NCI-H69 (cell line): ENCODE measurements around the gene KSR2.
A peak's percentile ranks its signal among the peaks of the same experiment; 100 is the strongest.

Experiments used
- DNase-seq: peaks from one replicate; lab custom pipeline; 2025; lab: John Stamatoyannopoulos, UW

Gene KSR2

DNA sequence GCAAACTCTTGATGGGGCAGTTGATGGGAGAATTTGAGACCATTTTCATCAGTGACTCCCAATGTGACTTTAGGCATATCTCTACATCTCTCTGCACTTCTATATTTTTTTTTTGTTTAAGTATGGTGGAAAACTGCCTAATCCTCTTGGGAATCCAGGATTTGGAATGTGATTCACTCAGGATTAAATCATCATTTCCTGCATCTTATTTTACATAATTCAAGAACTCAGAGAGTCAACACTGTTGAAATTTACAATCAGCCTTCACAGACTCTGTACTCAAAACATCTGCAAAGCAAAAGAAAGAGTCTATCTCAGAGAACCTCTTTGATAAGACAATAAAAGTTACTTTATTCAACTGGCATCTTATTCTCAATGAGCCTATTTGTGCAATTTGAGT is 346.7 kb downstream of the KSR2 start:
- DNase-seq, result no peak

DNA sequence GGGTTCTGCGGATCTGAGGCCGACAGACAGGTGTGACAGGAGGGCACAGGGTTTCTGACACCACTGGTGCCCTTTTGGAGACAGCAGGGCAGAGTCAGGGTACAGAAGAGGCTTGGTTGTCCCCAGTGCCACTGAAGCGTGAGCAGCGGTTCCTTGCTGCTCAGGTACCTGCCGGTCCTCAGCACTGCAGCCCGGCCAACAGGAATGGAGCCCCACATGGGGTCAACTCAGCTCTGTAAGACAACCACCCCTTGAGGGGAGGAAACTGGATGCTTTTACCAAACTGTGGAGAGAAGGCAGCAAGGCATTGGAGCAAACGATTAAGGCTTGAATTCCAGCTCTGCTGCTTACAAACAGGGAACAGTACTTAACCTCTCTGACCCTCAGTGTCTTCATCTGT is 361.0 kb downstream of the KSR2 start:
- no peak for DNase-seq

DNA sequence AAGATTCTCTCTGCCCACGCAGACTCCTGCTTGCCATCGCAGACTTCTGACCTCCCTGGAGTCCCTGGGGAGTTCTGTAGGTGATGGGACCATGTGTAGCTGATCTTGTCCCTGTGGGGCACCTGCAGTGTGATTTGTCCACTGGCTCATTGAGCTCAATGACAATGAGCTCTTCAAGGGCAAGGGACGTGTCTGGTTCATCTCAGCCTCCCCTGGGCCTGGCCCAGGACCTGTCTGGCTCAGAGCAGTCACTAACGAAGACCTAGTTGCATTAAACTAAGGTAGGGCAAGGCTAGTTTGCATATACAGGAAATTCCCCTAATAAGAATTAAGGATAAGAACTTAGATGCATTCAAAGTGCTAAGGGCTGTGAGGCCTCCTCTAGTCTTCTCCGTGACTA is 361.8 kb downstream of the KSR2 start:
- no peak for DNase-seq

DNA sequence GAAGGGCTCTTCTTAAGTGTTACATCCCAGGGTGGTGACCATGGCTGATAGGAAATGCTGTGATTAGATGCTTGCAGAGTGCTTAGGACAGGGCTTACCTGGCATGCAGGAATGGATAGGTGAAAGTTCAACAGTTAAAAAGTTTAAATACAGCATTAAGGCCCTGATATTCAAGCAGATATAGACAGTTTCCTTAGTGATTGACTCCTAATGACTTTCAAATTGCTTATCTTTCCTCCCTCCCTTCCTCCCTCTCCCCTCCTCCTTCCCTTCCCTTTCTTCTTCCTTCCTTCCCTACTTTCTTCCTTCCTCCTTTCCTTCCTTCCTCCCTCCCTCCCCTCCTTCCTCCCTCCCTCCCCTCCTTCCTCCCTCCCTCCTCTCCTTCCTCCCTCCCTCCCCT is 362.8 kb downstream of the KSR2 start:
- no peak for DNase-seq

DNA sequence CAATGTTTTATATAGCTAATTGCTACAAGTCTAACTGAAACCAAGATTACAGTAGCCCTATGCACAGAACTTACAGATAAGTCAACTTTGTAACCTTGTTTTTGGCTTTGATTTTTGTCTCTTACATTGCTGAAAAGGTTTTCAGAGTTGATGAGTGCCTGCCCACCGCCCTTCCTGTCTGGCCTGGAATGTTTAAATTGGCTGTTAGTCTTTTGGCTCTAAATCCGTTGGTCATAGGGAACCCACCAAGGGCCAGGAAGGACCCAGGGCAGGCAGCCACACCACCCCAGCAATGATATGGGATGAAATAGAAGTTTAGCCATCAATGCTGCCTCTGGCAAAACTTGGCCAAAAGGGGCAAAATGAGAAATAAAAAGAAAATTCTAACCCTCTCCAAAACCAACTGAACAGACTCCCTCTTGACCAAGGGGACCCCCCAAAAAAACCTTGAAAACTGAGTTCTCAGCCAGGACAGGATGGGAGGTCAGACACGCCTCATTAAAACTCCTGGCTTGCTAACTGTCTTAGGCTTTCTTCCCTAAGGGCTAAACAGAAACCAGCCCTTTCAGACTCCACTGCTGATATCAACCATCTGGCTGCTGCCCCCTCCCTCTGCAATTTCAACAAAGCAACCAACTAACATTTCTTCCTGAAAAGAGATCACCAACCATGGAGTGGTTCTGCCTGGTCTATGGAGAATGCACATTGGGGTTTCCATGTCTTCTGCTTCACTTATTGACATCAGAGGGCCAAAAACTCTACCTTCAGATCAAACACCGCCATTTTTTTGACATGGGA is 365.3 kb downstream of the KSR2 start:
- peak; percentile 95 for DNase-seq

DNA sequence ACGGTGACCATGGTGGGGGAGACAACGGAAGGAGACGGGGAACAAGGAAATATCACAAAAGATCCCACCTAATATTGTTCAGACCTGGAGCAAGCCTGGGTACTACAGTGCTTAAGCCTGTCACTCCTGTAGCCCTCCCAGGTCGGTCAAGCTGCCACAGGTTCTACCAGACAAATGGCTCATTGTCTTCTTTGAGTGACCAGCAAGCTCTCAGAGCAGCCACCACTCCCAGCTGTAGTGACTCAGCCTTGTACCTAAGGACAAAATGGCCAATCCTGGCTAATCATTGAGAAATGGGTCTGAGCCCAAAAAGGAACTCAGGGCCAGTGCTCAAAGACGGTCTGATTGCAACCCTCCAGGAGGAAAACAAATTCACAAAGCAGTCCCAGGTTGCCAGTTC is 368.9 kb downstream of the KSR2 start:
- no peak for DNase-seq

DNA sequence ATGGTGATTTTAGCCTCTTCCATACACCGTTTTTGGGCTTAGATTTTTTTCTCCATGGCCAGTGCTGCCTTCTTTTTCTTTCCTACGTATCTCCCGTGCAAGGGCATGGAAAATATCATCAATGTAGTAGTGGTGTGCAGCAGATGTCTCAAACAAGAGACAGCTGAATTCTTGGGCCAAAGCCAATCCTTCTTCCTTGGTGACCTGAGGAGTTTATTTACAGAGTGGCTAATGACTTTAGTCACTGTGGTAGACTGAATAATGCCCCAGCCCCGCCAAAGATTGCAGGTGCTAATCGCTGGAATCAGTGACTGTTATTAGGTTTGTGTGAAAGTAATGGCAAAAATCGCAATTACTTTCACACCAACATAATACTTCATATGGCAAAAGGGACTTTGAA is 371.8 kb downstream of the KSR2 start:
- peak; percentile 98 for DNase-seq

DNA sequence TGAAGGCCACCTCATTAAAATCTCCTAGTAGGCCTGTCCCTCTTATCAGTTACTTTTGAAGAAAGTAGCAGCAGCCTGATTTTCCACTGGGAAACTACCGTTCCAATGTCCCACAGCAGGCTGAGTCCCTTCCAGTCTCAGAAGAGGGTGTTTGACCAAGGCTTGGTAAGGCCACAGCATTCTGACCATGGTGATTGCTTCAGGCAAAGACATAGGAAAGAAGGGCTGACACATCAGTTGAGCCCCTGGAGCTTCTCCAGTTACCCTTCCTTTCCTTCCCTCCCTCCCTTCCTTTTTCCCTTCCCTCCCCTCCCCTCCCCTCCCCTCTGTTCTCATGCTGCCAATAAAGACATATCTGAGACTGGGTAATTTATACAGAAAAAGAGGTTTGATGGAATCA is 373.0 kb downstream of the KSR2 start:
- peak; percentile 40 for DNase-seq

DNA sequence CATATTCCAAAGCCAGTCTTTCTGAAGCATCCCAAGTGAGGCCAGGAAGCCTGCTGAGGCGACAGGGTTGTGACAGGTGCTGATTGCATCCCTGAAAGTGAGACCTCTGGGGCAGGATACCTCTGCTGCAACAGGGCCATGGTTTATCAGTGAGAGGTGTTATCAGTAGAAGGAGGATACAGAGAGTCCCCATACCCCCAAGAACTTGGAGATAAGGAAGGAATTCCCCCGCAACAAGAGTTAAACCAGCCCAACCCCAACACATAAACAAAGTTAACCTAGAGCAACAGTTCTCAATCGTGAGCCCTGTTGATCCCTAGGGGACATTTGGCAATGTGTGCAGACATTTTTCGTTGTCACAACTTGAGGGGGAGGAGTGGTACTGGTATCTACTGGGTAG is 374.3 kb downstream of the KSR2 start:
- no peak for DNase-seq

DNA sequence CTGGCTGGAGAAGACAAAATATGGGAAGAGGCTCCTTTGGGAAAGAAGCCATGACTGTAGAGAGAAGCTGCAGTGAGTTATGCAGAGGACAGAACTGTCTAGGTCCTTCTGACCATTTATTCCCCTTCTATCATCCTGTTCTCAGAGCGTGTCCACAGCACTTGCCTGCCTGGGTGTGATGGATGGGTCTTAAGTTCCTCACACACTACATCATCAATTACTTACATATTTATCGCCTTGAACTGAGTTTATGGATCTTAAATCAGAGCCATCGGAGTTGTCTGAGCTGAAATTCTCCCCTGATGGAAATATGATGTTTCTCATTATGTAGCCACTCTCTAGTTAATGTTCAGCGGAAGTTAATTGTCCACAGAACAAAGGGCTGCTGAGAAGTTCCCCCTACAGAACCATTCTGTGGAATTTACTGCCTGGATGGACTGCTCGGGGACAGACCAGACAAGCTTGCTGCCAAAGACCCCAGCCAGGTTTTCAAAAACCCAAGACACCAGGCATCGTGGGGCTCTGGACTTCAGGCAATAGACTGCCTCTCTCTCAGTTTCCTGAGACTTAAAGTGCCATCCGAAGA is 374.9 kb downstream of the KSR2 start:
- no peak for DNase-seq

DNA sequence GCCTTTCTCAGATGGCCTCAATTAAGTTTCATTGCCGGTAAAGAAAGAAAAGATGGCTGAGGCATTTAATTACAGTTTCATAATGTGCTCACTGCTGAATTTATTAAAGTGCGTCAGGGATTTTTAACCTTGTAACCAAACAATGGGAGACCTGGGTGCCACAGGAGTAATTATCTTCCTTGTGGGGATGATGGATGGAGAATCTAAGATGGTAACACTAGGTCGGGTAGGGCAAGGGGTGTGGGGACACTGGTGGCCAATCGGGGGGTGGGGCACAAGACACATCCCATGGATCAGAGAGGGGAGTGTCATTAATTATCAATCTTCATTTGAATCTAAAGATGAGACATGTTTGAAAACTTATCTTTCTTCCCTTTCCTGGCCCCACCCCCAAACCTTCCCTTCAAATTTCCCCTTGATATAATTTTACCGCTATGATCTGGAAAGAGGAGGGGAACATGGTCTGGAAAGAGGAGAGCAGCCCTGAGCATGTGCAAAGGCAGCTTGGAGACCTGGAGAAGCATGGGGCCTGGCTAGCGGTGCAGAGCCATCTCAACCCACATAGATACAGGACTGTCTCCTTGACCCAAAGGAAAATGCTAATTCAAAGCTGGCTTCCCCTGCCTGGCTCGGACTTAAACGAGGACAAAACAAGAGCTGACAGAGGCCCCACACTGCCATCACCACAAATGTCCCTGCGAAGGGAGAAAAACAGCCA is 376.0 kb downstream of the KSR2 start:
- DNase-seq, result peak; percentile 90

DNA sequence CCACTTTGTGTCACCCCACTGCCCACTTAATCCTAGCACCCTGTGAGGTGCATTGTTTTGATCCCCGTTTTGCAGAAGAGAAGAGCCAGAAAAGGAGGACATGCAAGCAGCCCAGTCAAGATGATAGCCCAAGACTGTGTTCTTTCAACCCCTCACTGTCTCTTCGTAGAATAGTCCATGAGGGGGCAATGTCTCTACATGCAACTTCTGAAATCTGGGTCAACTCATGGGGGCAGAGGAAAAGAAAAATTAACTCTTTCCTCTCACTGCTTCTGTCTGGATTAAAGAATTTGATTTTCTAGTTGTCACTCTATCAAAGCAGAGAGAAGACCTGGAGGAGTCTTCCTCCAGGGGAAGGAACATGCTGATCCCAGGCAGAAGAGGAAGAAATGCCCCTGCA is 377.8 kb downstream of the KSR2 start:
- peak; percentile 28 for DNase-seq

DNA sequence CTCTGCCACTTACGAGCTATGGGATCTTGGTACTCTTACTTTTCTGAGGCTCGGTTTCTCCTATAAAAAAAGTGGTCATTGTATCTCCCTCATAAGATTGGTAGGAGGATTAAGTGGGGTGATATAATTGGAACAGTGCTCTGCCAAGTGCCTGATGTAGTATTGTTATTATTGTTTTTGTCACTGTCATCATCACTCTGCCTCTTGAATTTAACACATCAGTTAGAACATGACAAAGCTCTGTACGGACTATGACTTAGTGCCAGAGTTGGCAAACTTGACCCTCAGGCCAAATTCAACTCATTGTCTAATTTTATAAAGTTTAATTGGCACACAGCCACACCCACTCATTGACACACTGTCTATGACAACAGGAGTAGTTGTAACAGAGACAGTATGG is 378.4 kb downstream of the KSR2 start:
- no peak for DNase-seq

DNA sequence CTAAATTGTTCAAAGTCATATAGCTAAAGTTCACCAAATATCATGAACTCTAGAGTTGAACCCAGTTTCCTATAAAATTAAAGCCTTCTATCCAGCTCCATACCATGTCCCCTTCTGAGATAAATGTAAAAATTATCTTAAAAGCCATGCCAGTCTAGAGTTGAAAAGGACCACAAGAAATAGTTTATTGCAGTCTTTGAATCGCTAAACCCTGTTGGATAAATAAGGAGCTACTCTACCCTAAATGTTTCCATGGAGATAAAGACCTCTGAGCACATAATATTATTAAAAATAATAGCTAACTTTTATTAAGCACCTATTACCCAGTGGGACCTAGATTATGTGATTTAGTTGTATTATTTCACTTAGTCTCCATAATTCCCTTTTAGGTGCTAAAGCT is 379.8 kb downstream of the KSR2 start:
- DNase-seq, result no peak

DNA sequence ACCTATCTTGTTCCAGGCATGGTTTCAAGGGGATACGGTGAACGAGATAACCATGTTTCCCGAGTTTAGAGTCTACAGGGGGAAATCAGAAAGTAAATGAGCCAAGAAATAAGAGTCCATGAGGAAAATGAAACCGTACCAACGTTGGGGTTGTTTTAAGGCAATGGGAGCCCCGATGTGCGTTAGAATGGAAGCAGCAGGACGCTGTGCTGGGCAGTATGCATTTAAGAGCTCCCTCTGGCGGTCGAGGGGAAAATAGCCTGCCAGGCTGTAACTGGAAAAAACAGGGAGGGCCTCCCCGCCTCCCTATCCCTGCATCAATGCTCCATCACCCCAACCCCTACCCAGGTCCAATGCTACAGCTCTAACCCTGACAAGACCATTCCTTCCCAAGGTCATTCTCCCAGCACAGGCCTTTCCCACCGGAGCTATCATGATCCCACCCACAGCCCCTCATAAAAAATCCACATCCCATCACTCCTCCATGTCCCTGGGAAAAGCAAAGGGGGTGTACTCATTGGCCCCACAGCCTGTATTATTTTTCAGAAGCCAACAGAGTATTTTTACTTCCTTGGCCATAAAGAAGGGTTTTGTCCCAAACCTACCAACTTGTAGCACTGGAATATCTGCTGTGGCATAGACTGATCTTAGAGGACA is 381.0 kb downstream of the KSR2 start:
- peak; percentile 81 for DNase-seq

DNA sequence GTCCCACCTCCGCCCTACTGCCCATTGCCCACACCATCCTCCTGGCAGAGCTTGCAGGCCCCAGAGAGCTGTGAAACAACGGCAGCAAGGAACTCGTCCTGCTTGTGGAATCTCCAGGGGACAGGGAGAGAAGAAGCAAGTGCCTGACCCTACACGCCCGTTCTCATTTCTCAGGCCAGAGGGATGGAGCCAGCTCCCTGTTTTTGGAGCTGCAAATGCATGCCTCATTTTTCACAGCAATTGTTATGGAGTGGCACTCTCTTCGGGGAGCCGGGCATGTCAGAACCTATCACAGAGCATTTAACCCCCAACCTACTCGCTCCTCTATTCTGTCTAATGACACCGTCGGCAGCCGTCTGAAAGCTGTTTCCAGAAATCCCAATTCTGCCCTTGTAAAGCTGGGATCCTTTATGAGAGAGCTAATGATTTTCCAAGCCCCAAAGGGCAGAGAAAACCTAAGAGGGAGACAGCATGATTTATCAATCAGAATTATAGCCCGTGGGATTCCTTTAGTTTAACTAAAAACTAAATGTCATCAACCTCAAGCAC is 385.0 kb downstream of the KSR2 start:
- DNase-seq, result peak; percentile 91

DNA sequence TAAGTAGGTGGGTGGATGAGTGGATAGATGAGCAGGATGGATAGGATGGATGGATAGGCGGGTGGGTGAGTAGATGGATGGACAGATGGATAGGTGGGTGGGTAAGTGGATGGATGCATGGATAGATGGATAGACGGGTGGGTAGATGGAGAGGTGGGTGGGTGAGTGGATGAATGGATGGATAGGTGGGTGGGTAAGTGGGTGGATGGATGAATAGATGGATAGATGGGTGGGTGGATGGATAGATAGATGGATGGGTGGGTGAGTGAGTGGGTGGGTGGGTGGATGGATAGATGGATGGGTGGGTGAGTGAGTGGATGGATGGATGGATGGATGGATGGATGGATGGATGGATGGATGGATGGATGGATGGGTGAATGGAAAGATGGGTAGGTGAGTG is 385.7 kb downstream of the KSR2 start:
- DNase-seq, result no peak

DNA sequence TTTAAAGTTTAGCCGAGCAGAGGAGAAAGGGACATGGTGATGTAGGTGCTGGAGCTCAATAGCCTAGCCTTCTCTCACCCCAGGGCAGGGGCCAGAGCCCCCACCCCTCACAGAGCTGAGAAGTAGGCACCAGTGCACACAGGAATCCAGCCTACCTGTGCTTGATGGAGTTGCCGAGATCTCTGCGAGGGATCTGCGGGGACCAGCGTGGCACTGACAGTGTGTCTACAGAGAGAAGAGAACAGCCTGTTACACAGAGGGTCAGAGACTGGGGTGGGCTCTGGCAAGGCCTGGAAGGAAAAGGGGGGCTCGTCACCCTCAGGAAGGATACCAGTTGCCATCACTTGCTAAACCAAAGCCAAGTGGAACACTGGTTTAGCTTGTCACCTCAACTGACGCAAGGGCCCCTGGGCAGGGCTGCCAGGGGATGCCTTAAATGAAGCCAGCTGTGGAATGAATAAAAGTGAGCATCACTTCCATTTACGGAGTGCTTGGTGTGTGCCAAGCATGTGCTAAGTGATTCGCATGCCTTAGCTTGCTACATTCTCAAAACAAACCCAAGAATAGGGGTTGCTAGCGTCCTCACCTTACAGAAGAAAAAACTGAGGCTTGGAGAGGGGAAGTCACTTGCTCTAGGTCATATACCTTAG is 386.5 kb downstream of the KSR2 start:
- DNase-seq, result no peak

DNA sequence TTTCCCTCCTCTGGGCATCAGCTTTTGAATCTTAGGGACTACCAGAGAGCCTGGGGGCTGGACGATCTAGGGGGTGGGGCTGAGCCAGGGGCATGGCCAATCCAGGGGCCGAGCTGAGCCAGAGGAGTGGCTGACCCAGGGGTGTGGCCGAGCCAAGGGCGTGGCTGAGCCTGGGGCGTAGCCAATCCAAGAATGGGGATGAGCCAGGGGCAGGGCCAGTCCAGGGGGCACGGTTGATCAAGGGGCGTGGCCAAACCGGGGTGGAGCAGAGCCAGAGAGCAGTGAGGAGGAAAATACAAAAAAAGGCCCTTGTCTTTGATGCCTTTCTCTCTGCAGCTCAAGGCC is 388.1 kb downstream of the KSR2 start:
- peak; percentile 78 for DNase-seq

DNA sequence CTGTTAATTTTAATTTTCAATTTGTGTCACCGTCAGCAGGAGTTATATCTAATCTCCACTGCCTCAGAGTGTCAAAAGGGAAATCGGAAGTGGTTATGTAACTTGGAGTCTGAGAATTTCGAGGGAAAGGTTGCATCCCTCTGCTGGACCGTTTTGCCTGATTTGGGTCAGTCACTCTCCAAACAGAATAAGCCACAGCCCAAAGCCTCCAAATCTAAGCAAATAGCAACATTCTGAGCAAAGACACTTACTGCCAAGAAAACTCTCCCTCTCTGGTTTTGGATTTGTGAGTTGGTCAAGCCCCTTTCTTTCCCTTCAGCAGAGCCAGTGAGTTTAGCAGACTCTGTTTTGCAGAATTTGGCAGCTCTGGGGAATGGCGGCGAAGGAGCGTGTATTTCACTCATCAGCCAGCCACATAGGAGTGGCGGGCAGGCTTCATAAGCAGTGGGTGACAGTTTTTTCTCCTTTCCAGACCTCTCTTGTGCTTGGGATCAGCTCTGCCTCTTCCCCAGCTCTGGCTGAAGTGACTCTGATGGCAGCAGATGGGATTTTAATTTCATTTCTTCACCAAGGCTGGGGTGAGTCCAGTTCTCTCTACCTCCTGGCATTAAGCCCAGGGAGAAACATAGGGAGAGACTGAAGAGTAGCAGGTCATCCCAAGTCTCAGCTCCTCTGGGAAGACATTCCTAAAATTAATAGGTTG is 388.6 kb downstream of the KSR2 start:
- DNase-seq, result no peak

DNA sequence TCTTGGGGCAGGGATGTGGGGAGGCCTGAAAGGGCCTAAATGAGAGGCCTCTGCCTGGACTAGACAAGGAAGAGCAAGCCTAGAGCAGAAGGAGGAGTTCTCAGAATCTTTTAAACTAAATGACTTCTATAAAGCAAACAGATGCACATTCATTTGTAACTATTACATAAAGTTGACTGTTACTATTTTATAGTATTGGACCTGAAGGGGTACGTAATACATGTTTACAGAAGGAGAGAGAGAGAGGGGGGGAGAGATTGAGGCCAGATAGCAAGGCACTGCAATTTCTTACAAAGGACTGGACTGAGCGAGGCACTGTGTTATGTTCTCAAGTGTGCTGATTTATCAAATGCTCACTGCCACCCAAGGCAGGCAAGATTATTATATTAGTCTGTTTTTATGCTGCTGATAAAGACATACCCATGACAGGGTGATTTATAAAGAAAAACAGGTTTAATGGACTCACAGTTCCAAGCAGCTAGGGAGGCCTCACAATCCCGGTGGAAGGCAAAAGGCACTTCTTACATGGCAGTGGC is 391.6 kb downstream of the KSR2 start:
- DNase-seq, result no peak
